ENCODE results near the gene DEFB132. TPM values are rescaled to one million over a fixed set of nuclear protein-coding genes. Genes with fewer than 3 reads are reported as not detected.

The DEFB132 gene
- total and polyA plus RNA-seq, 9 of the 15 experiments (the other 6 are each of a cell fraction or from before 2014, with no cell fraction given) = not detected

DNA sequence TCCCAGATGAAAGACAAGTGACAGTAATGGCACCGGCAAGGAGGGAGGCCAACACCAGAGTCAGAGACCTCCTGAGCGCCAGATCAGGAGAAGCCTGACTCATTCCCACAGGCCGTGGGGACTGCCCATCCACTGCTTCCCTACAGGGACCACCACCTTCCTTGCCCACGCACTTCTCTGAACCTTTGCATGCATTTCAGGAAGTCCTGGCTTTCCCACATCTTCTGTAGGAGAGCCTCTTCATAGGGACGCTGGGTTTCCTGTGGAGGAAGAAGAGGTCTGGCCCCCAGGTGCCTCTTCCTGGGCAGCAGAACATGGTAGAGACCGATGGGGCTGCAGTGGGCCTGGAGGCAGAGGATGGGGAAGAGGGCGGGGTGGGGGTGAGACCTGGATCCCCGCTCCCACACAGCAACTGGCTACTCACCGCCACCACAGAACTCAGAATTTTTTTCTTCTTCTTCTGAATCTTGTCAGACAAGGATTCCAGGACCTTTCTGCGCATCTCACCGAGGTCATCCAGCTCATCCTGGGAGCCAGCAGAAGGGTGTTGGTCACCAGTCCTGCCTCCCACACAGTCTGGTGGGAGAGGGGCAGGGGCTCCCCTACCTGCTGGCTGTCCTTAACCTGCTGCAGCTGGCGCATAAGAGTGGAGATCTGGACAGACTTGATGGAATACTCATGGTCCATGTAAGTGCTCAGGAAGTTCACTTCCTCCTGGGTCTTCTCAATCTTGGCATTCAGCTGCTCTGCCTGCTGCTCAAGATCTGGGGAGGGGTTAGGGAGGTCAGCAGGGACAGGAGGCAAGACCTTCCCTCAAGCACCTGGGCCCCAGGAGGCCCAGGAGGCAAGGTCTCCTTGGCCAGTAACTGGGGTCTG, 19.3 kb downstream of the DEFB132 start (continued):
- TF ChIP-seq SRSF1 (IDR thresholded peaks at IDR 0.05; ENCODE audit: low read depth, low read length) (no peak), MEIS2 (IDR thresholded peaks at IDR 0.05; ENCODE audit: partially characterized antibody) (no peak), TAF1 (IDR thresholded peaks at IDR 0.05; ENCODE audit: control insufficient read depth, extremely low read depth, insufficient read depth, low read length, severe bottlenecking) (no peak), MAFG (tag; conservative IDR thresholded peaks at IDR 0.05) (no peak), MEF2D (tag; conservative IDR thresholded peaks at IDR 0.05; ENCODE audit: low read depth) (no peak), CXXC5 (CRISPR knock-in tag; IDR thresholded peaks at IDR 0.05) (no peak), ERF (CRISPR knock-in tag; IDR thresholded peaks at IDR 0.05) (no peak)

DNA sequence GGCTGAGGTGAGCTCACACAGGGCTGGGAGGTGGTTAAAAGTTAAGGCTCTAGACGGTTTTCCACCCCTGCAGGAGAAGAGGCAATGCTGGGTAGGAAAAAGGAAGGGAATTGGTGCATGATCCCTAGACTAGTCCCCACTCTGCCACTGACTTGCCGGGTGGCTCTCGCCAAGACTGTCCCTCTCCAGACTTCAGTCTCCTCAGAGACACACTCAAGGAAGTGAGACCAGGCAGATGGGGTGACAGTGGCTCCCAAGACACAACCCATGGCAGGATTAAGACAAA, 19.9 kb downstream of the DEFB132 start:
- TF ChIP-seq, protein P1, sequence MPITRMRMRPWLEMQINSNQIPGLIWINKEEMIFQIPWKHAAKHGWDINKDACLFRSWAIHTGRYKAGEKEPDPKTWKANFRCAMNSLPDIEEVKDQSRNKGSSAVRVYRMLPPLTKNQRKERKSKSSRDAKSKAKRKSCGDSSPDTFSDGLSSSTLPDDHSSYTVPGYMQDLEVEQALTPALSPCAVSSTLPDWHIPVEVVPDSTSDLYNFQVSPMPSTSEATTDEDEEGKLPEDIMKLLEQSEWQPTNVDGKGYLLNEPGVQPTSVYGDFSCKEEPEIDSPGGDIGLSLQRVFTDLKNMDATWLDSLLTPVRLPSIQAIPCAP (CRISPR knock-in tag; IDR thresholded peaks at IDR 0.05; ENCODE audit: borderline replicate concordance) = no peak
- no peak for TF ChIP-seq TEAD4 (IDR thresholded peaks at IDR 0.05; ENCODE audit: low read length)
- TF ChIP-seq TEAD4 (CRISPR knock-in tag; IDR thresholded peaks at IDR 0.05; ENCODE audit: borderline replicate concordance) = no peak
- TF ChIP-seq, protein P2, sequence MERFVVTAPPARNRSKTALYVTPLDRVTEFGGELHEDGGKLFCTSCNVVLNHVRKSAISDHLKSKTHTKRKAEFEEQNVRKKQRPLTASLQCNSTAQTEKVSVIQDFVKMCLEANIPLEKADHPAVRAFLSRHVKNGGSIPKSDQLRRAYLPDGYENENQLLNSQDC (CRISPR knock-in tag; IDR thresholded peaks at IDR 0.05) = no peak
- TF ChIP-seq, protein P3, sequence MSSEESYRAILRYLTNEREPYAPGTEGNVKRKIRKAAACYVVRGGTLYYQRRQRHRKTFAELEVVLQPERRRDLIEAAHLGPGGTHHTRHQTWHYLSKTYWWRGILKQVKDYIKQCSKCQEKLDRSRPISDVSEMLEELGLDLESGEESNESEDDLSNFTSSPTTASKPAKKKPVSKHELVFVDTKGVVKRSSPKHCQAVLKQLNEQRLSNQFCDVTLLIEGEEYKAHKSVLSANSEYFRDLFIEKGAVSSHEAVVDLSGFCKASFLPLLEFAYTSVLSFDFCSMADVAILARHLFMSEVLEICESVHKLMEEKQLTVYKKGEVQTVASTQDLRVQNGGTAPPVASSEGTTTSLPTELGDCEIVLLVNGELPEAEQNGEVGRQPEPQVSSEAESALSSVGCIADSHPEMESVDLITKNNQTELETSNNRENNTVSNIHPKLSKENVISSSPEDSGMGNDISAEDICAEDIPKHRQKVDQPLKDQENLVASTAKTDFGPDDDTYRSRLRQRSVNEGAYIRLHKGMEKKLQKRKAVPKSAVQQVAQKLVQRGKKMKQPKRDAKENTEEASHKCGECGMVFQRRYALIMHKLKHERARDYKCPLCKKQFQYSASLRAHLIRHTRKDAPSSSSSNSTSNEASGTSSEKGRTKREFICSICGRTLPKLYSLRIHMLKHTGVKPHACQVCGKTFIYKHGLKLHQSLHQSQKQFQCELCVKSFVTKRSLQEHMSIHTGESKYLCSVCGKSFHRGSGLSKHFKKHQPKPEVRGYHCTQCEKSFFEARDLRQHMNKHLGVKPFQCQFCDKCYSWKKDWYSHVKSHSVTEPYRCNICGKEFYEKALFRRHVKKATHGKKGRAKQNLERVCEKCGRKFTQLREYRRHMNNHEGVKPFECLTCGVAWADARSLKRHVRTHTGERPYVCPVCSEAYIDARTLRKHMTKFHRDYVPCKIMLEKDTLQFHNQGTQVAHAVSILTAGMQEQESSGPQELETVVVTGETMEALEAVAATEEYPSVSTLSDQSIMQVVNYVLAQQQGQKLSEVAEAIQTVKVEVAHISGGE (CRISPR knock-in tag; IDR thresholded peaks at IDR 0.05) = no peak
- TF ChIP-seq ZNF253 (CRISPR knock-in tag; conservative IDR thresholded peaks at IDR 0.05) = no peak
- no peak for TF ChIP-seq ZNF217 (CRISPR knock-in tag; IDR thresholded peaks at IDR 0.05)
- TF ChIP-seq NCOA4 (IDR thresholded peaks at IDR 0.05; ENCODE audit: partially characterized antibody) = no peak
- no peak for TF ChIP-seq POLR2AphosphoS2 (IDR thresholded peaks at IDR 0.05; ENCODE audit: low read length)
- TF ChIP-seq CCNT2 (IDR thresholded peaks at IDR 0.05; ENCODE audit: borderline replicate concordance, extremely low read depth, insufficient read length, low read depth, low read length) = no peak
- FAIRE-seq (no peak), ATAC-seq (no peak), DNase-seq (ENCODE audit: extremely low read depth in 1 of 4, low spot score in 3 of 4) (no peak)
- BruUV-seq (replicated peaks) = no TSS peak
- CTCF ChIA-PET (ENCODE audit: low intra/inter-chr PET ratio) = no interaction called here
- Histone ChIP-seq H3K79me2 (ENCODE audit: control insufficient read depth, insufficient read depth, low read length) (no peaks in the 10 kb centered on the region), H3K9ac (ENCODE audit: insufficient read depth in 1 of 2, low read depth in 2 of 2, low read length in 2 of 2) (no peak overlapping the region; a peak in 1 of 4 replicates), H3K36me3 (ENCODE audit: control insufficient read depth, insufficient read depth, low read length) (peaks cover 50% of the 10 kb centered on the region; the same call in 2 of the 3 replicates), H3K4me3 (no peak overlapping the region), H3K9me3 (replicated peaks; ENCODE audit: control insufficient read depth, insufficient read depth, low read depth, low read length) (no peaks in the 10 kb centered on the region), H3K27ac (ENCODE audit: extremely low read depth, low read depth, low read length) (no peak overlapping the region), H3K4me1 (replicated peaks in 1 of 2; ENCODE audit: control insufficient read depth in 2 of 2, insufficient read depth in 2 of 2, low read length in 2 of 2) (no peaks in the 10 kb centered on the region), H2AFZ (ENCODE audit: low read depth, low read length) (no peak overlapping the region), H4K20me1 (replicated peaks; ENCODE audit: control insufficient read depth, insufficient read depth, low read length) (no peaks in the 10 kb centered on the region), H3K27me3 (ENCODE audit: control insufficient read depth in 2 of 2, insufficient read depth in 2 of 2, low read length in 2 of 2) (no peaks in the 10 kb centered on the region), H3K4me2 (ENCODE audit: insufficient read depth, low read length) (no peak overlapping the region), H3K9me1 (ENCODE audit: control insufficient read depth, insufficient read depth, low read length) (no peaks in the 10 kb centered on the region)
- in situ Hi-C loops (cut with MboI) = no loop called here
- intact Hi-C loops (cut with micrococcal nuclease) = no loop called here
- WGBS (ENCODE audit: insufficient coverage, low coverage, missing lambda C conversion rate) = no CpG with 5 or more reads among the region's 3 CpGs
- POLR2A ChIA-PET = no interaction called here
